Measurements from ENCODE around the gene GON7.
"Not testable (repeated sequence)": the region's sequence is repeated elsewhere in the genome, so short reads cannot be mapped to it uniquely, and the experiment has no call there.

The GON7 gene
- total RNA-seq: 10.0 to 11.4 reads per million in 2 donors

DNA sequence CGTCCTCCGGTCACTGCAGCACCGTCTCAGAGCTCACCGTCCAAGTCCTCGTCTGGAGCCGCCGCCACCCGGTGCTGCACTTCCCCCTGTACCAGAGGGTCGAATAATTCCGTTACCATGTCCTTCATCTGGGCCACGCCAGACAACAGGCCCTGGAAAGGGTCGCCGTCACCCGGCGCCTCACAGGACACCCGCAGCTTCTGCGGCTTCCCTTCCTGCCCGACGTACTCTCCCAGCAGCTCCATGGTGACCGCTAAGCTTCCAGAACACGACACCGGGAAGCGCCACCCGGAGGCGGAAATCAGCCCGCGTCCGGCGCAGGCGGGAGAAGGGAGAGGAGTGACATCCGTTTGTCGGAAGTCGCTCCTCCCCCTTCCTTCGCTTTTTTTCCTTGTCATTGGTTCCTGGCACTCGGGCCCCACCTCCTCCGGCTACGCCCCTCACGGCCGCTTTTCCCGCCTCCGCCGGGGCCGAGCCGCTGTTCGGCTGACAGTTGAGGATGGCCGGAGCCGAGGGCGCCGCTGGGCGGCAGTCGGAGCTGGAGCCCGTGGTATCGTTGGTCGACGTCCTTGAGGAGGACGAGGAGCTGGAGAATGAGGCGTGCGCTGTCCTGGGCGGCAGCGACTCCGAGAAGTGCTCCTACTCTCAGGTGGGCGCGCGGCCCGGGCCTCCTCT, at the start of gene GON7, which contains the start of gene UBR7:
Gene GON7, minus strand, starts transcription at position 273 of the 675 bp plus-strand sequence. Its CDS starts 28 bp downstream, at position 245.
Gene UBR7, plus strand, starts transcription at position 464 of the 675 bp plus-strand sequence. Its CDS starts 36 bp downstream, at position 500.
- peak; percentile 73 for DNase-seq

GRCh38 chr14:93249128-93249831, 42.4 kb upstream of the GON7 start:
- no peak for DNase-seq

DNA sequence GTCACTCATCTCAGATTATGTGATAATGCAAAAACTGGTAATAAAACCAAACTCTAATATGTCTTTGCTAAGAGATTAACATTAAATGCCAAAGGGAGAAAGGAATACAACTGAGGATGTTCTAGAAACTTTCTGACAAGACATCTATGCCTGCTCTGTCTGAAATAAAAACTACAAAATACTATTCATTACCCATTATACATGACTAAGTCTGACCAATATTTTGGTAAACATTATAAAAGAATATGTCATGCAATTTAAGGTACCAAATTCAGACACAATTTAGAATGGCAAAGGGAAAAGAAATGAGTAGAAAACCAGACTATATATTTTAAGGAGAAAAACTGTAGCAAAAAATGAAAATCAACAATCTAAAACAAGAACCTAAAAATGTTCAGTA, 39.7 kb upstream of the GON7 start:
- DNase-seq: no peak

DNA sequence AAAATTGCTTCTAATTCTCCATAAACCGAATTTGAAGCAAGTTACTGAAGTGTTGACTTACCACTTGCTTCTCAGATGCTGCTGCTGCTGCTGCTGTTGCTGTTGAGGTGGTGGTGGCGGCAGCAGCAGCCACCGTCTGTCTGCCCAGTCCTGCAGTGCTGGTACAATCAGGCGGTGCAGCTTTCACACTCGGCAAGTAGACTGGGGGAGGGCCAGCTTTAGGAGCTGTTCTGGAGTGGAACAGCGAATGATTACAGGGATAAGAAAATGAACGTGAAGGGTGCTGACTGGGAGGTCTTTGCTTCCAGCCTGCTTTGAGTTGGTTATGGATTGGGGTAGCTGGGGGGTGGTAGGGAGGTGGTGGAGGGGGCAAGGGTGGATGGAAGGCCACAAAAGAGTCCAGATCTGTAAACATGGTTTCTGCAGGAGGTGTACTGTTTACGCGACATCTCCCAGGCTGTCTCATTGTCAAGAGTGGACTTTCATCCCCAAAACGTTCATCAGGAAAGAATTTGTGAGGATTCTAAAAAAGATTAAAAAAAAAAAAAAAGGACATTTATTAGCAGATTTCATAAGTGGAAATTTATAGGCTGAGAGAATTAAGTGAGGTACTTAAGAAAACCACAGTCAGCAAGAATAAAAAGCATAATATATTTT, 39.0 kb upstream of the GON7 start:
- DNase-seq: no peak

DNA sequence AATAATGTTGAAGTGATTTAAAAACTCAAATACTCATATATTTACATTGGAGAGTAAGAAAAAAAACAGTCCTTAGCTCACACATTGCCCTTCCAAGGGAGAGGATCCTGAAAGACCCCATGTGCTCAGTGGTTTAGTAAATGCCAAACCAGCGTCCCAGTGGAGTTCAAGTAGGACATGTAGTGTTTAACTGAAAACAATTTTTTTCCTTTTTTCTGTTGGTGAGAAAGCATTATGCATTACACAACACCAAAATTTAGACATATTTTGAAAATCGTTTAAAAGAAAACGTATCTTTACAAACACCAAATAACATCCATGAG, 33.8 kb upstream of the GON7 start:
- no peak for DNase-seq

DNA sequence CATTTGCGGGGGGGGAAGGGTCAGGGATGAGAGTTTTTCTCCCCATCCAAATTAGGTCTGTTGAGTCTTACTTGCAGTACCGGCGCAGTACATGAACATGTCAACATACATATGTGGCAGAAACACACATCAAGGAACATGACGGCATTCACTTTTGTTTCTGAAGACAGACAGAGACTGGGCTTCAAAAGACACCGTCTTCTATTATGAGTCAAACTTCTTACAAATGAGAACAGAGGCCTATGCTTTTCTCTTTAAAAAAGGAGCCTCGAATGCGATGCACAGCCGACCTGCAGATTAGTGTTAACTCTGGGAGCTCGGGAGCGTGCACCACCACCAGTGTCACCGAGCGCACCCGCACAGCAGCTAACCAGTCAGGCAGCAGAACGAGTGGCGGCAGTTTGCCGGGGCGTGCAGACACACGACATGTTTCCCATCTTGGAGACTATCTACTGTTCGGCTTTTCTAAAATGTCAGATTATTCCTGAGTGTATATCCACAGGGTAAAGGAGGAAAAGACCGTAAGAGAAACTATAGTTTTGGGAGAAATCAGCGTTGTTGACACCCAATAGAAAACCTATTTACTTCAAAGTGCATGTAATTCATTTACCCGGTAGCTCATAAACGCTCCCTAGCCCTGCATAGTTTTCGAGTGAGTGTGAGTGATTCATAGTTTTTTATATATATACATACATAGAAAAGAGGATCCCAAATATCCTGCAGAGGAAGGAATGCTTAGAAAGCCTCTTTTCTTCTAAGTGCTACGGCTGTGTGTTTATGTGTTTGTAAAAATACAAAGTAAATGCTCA, 33.2 kb upstream of the GON7 start:
- no peak for DNase-seq

DNA sequence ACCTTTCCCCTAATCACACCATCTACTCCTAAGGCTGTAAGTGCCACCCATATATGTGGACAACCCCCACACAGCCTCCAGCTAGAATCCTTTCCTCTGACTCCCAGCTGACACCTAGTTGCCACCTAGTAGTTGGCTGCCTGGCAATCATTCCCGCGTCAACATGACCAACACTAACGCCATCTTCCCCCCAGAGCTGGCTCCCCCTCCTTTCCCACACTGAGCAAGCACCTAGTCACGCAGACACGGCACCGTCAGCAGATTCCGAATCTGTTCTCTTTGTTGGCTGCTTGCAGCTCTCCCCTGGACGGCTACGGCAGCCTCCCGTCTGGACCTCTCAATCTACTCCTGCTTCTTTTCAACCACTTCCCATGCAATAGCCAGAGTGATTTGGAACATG, 27.9 kb upstream of the GON7 start:
- no peak for DNase-seq

- not testable (repeated sequence) for DNase-seq
Measured at GRCh38 chr14:93233078-93233477, 26.2 kb upstream of the GON7 start.

GRCh38 chr14:93232159-93232558, 25.3 kb upstream of the GON7 start:
- no peak for DNase-seq

DNA sequence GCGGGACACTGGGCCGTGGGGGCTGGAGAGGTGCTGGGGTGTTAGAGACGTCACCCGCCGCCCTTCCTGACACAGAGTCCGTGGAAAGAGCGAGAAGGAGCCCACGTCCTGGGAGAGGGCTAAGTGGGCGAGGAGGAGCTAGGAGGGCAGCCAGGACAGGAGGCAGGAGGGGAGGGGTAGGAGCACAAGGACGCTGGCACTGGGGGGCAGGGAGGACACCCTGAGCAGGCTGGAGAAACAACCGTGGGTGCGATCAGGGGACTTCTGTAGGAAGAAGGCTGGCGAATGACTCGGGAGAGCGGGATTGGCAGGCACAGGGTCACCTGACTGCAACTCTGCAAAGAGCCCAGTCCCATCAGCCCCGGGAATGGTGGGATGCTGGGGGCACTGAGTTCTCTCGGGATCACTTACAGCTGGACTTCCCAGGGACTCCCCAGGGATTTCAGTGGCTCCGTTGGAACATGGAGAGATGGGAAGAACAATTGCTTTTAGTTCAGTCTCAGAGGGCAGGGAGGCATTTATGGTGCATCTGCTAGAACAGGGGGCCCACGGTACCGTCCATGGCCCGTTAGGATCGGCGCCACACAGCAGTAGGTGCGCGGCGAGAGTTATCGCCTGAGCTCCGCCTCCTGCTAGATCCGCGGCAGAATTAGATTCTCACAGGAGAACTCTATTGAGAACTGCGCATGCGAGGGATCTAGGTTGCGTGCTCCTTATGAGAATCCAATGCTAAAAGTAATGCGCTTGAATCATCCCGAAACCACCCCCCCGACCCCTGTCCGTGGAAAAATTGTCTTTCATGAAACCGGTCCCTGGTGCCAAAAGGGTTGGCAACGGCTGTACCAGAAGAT, 24.5 kb upstream of the GON7 start:
- DNase-seq: no peak

- DNase-seq: no peak
Measured at GRCh38 chr14:93230539-93230938, 23.7 kb upstream of the GON7 start.

DNA sequence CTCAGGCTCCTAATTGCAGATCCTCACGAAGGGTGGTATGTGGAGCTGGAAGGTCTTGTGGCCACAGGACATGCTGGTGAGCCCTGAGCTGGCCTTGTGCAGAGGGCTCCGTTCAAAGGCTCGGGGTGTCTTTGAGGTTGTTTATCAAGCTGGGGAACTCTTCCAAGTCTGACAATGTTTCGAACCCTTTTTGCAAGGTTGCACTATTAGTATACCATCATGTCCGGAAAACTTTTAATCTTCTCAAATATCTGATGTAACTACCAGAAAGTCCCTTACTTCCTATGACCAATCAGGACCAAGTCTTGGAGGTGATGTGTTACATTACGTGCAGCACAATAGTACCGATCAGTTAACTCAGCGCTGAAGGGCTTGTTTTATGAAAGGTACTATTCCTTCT, 21.7 kb upstream of the GON7 start:
- no peak for DNase-seq

DNA sequence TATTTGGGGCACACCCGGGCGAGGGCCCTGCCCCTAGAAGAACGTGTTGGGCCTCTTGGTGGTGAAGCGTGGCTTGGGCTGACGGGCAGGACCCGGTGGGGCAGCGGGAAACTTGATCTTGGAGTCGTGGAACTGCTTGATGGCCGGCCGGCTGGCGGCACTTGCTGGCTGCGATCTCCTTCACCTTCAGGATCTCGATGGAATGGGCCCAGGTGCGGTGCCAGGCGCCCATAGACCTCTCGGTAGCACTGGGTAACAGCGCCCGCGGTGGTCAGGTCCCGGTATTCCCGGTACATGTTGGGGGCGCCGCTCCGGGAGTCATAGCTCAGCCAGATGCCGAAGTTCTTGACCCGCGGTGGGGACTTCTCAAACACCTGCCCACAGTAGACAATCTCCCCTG, 16.7 kb upstream of the GON7 start:
- DNase-seq: no peak

DNA sequence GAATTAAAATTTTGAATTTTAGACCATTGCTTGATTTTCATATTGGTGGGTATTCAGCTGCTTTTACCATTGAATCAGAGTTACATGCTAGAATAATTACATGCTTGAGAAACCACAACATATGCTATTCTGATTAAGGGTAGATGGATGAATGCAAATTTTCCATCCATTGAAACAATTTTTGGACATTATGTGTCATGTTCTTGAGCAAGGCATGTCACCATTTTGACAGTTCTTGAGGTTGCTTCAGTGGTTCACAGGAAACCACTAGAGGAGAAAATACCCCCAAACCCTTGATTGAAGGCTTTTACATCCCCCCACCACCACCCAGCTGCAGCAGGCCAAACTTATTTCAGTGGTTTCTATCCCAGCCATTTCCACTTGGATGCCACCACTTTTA, 13.6 kb upstream of the GON7 start:
- DNase-seq: no peak

GRCh38 chr14:93219103-93219726, 12.3 kb upstream of the GON7 start:
- DNase-seq: no peak

DNA sequence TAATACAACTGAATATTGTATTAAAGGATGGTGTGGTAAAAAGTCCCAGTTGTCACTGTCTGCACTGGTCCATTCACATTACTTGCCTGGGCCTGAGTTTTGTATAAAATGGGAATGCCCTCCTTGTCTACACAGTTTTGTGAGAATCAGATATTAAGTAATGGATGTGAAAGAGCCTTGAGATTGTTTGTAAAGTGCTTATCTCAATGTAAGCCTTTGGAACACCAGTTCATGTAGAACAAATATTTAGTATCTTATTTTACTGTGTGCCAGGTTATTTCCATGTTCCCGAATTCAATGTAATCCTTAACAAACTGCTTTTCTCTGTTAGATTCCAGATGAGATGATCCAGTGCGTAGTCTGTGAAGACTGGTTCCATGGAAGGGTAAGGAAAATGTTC, 7.7 kb upstream of the GON7 start:
- no peak for DNase-seq

GRCh38 chr14:93212432-93212831, 5.6 kb upstream of the GON7 start:
- no peak for DNase-seq

GRCh38 chr14:93207468-93208308, 823 bp upstream of the GON7 start:
- DNase-seq: no peak

DNA sequence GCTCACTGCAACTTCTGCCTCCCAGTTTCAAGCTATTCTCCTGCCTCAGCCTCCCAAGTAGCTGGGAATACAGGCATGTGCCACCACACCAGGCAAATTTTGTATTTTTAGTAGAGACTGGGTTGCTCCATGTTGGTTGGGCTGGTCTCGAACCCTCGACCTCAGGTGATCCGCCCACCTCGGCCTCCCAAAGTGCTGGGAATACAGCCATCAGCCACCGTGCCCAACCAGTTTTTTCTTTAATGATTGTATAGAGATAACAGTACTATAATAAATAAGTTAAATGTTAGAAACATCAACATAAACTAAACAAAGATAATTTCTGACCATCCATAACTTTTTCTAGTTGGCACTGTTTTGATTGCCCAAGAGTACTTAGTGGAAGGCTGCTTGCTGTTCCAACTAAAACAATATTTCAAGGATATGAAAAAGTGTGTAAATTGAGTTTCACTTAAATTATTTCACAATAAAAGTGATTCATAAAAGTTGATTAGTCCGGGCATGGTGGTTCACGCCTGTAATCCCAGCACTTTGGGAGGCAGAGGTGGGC, 5.6 kb downstream of the GON7 start:
- DNase-seq: no peak

GRCh38 chr14:93200553-93200952, 6.3 kb downstream of the GON7 start:
- DNase-seq: no peak
